Panc1 (cell line): Measurements from ENCODE around the gene PTAFR.

Experiments
- POLR2AphosphoS5 ChIP-seq: IDR thresholded peaks from 2 replicates; pipeline ENCODE4 v1.6.1; 2012; ENCODE audit warnings: mild to moderate bottlenecking, low read depth, low read length, moderate library complexity
- SIN3A ChIP-seq: IDR thresholded peaks from 2 replicates; pipeline ENCODE4 v1.6.1; 2012; ENCODE audit warnings: low read depth, mild to moderate bottlenecking, low read length, moderate library complexity, borderline replicate concordance; ENCODE audit not compliant: insufficient read depth
- TF ChIP-seq, protein P1 (sequence below): fragments of 450-650 bp; IDR thresholded peaks from 2 replicates; pipeline ENCODE4 v1.5.1; 2017; ENCODE audit warnings: mild to moderate bottlenecking

DNA sequence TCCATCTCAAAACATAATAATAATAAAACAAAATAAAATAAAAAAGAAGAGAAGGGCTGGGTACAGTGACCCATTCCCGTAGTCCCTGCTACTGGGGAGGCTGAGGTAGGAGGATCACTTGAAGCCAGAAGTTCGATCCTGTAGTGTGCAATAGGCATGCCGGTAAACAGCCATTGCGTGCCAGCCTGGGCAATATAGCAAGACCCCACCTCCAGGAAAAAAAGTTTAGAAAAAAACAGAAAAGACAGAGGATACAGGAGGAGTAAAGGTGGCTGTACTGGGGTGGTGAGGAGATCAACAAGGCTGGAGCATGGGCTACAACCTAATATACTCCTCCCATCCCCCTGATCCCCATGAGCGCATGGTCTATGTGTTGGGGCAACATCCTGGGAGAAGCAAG, 30.8 kb downstream of the PTAFR start:
- TF ChIP-seq, protein P1, sequence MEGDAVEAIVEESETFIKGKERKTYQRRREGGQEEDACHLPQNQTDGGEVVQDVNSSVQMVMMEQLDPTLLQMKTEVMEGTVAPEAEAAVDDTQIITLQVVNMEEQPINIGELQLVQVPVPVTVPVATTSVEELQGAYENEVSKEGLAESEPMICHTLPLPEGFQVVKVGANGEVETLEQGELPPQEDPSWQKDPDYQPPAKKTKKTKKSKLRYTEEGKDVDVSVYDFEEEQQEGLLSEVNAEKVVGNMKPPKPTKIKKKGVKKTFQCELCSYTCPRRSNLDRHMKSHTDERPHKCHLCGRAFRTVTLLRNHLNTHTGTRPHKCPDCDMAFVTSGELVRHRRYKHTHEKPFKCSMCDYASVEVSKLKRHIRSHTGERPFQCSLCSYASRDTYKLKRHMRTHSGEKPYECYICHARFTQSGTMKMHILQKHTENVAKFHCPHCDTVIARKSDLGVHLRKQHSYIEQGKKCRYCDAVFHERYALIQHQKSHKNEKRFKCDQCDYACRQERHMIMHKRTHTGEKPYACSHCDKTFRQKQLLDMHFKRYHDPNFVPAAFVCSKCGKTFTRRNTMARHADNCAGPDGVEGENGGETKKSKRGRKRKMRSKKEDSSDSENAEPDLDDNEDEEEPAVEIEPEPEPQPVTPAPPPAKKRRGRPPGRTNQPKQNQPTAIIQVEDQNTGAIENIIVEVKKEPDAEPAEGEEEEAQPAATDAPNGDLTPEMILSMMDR, result no peak
- TF ChIP-seq SIN3A, result no peak
- TF ChIP-seq POLR2AphosphoS5, result no peak
